ENCODE measurements around the gene DNAJB12. TPM values are rescaled to one million over a fixed set of nuclear protein-coding genes. Genes with fewer than 3 reads are reported as not detected.

DNAJB12 gene
- total and polyA plus RNA-seq, 8 donors: 25.1 to 38.9 (median 28.3) TPM

DNA sequence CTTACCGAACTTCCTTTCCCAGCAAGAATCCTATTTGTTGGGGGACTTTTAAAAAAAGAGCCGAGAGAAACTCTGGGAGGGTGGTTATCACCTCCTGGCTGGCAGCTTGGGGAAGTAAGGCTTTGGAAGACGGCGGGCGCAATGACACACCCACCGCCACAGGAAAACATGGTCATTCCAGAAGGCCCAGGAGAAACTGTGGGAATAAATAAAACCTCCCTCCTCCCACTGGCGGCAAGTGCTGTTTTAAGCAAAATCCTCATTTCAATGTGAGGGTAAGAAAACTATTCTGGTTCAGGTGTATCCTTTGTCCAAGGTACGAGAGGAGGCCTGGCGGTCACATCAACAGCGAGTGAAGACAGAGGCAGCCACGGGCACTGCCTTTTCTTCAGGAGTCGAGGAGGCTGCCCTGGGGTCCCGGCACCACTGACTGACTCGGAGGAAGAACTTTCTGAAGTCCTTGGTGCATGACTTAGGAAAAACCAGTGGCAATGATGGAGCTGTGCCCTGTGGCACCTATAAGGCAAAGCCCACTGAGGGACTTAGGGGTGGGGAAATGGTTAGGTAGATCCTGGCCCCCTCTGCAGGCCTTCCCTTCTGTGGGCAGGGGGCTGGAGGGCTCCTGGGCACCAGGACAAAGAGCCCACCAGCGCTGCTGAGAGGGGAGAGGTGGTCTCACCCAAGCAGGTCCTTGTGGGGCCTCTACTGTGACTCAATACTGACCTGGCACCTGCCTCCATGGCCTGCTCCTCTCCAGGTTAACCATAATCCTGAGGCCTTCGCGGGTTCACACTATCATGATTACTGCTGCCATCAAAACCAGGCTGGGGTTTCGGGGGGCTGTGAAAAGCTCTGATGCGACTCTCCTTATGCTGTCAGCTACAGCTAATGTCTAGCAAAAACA lies 21.4 kb downstream of the DNAJB12 start:
- Histone ChIP-seq H3K36me3 (peaks cover 0 to 43% of the 10 kb centered on the region in 2 donors), H3K27me3 (no peaks in the 10 kb centered on the region), H3K4me3 (no peak overlapping the region), H3K9me3 (no peaks in the 10 kb centered on the region), H3K27ac (peak overlapping the region; percentile 82 to 86), H3K4me1 (peaks cover 63 to 93% of the 10 kb centered on the region in 2 donors)
- TF ChIP-seq, protein P1, sequence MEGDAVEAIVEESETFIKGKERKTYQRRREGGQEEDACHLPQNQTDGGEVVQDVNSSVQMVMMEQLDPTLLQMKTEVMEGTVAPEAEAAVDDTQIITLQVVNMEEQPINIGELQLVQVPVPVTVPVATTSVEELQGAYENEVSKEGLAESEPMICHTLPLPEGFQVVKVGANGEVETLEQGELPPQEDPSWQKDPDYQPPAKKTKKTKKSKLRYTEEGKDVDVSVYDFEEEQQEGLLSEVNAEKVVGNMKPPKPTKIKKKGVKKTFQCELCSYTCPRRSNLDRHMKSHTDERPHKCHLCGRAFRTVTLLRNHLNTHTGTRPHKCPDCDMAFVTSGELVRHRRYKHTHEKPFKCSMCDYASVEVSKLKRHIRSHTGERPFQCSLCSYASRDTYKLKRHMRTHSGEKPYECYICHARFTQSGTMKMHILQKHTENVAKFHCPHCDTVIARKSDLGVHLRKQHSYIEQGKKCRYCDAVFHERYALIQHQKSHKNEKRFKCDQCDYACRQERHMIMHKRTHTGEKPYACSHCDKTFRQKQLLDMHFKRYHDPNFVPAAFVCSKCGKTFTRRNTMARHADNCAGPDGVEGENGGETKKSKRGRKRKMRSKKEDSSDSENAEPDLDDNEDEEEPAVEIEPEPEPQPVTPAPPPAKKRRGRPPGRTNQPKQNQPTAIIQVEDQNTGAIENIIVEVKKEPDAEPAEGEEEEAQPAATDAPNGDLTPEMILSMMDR (IDR thresholded peaks at IDR 0.05): no peak
- DNase-seq (no peak), ATAC-seq (no peak)
- intact Hi-C loops (cut with DNase I): loop anchor here in 1 of 2 donors (10.0 kb wide), 3 partner anchors 59 to 369 kb away; partner anchors contain the start of genes CHST3 and DDIT4

GRCh38 chr10:72332423-72333111 lies 22.2 kb downstream of the DNAJB12 start:
- Histone ChIP-seq H3K4me1 (peaks cover 69 to 100% of the 10 kb centered on the region in 2 donors), H3K9me3 (no peaks in the 10 kb centered on the region), H3K27ac (peak overlapping the region; percentile 82 to 86), H3K36me3 (peaks cover 0 to 35% of the 10 kb centered on the region in 2 donors), H3K27me3 (no peaks in the 10 kb centered on the region), H3K4me3 (no peak overlapping the region)
- intact Hi-C loops (cut with DNase I): loop anchor here in 1 of 2 donors (10.0 kb wide), 3 partner anchors 58 to 368 kb away; partner anchors contain the start of genes CHST3 and DDIT4
- TF ChIP-seq, protein P1 (IDR thresholded peaks at IDR 0.05): no peak
- DNase-seq (no peak), ATAC-seq (no peak)

- peaks cover 0 to 29% of the 10 kb centered on the region in 2 donors for H3K36me3 ChIP-seq
- ATAC-seq: peak; percentile 83
- no peaks in the 10 kb centered on the region for H3K27me3 ChIP-seq
- peaks cover 66 to 100% of the 10 kb centered on the region in 2 donors for H3K4me1 ChIP-seq
- TF ChIP-seq, protein P1 (IDR thresholded peaks at IDR 0.05): peak in 1 of 2 donors; percentile 64
- peak in 3 of 4 donors; percentile 88 to 96 (median 92) for DNase-seq
- H3K27ac ChIP-seq: peak overlapping the region; percentile 82 to 86
- intact Hi-C loops (cut with DNase I): loop anchor here in 1 of 2 donors (10.0 kb wide), 3 partner anchors 57 to 367 kb away; partner anchors contain the start of genes CHST3 and DDIT4
- H3K9me3 ChIP-seq: no peaks in the 10 kb centered on the region
- peak overlapping the region in 1 of 2 donors; percentile 5 for H3K4me3 ChIP-seq
Measured at GRCh38 chr10:72331575-72332422, 22.9 kb downstream of the DNAJB12 start.

DNA sequence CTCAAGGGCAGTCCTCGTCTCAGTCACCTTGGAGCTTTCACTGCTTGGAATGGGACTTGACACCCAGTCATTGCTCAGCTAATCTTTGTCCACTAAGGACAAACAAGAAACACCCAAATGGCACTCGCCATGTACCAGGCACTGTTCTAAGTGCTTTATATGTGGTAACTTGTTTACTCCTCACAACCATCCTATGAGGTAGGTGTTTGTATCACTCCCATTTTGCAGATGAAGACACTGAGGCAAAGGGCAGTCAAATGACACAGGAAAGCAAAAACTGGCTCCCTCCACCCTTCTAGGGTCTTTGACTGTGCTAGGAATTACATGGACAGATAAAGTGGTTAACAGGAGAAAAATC lies 24.7 kb downstream of the DNAJB12 start:
- Histone ChIP-seq H3K4me3 (no peak overlapping the region), H3K27me3 (no peaks in the 10 kb centered on the region), H3K4me1 (peaks cover 57 to 99% of the 10 kb centered on the region in 2 donors), H3K9me3 (no peaks in the 10 kb centered on the region), H3K27ac (peak overlapping the region; percentile 20 to 47), H3K36me3 (peaks cover 0 to 12% of the 10 kb centered on the region in 2 donors)
- intact Hi-C loops (cut with DNase I): loop anchor here in 1 of 2 donors (10.0 kb wide), 3 partner anchors 55 to 365 kb away; partner anchors contain the start of genes CHST3 and DDIT4
- TF ChIP-seq, protein P1 (IDR thresholded peaks at IDR 0.05): no peak
- no peak for ATAC-seq
- DNase-seq: no peak
